AG04449 (cell line): ENCODE results near the gene PCYOX1L.

Experiments used
- CTCF ChIA-PET: fragments of 350-600 bp; formaldehyde crosslinking; extraction: SDS; loops from one replicate; lab custom pipeline; 2021; ENCODE audit warnings: antibody characterized with exemption; lab: Yijun Ruan, JAX
- POLR2A ChIA-PET: fragments of 400-600, 350-600 bp; formaldehyde crosslinking; extraction: SDS; loops from one replicate; lab custom pipeline; 2020; ENCODE audit warnings: antibody characterized with exemption, inconsistent platforms; lab: Yijun Ruan, JAX
- DNase-seq: peaks from one replicate; pipeline ENCODE4 v3.0.0-alpha.2; 2010; ENCODE audit warnings: low read depth, low spot score
- H3K4me3 ChIP-seq: 2 replicates; pipeline ENCODE4 v1.5.1; 2011; ENCODE audit warnings: low read depth, mild to moderate bottlenecking, control low read depth, low read length
- CTCF ChIP-seq: IDR thresholded peaks from one replicate; pipeline ENCODE4 v1.5.1; 2011; ENCODE audit warnings: mild to moderate bottlenecking, moderate library complexity, low read length, control low read depth, inconsistent platforms; ENCODE audit not compliant: insufficient read depth; ENCODE audit errors: missing control alignments

Gene PCYOX1L

GRCh38 chr5:149323210-149323609, 34.6 kb upstream of the PCYOX1L start:
- no peak for DNase-seq
- POLR2A ChIA-PET, result interaction anchor here (0.7 kb wide), 1 partner anchor 85 kb away, joined by 3 read pairs; no protein-coding TSS in a partner anchor
- TF ChIP-seq CTCF, result no peak
- CTCF ChIA-PET, result interaction anchor here (0.6 to 13.3 kb wide), 9 partner anchors 8 to 242 kb away, joined by 3 to 329 read pairs (median 3); partner anchors contain the start of gene GRPEL2
- H3K4me3 ChIP-seq, result no peak overlapping the region

- no peak overlapping the region for H3K4me3 ChIP-seq
- ChIA-PET CTCF (interaction anchor here (1.0 to 13.3 kb wide), 8 partner anchors 9 to 241 kb away, joined by 3 to 329 read pairs (median 3); partner anchors contain the start of gene GRPEL2), POLR2A (interaction anchor here (0.7 kb wide), 1 partner anchor 85 kb away, joined by 3 read pairs; no protein-coding TSS in a partner anchor)
- DNase-seq, result no peak
- TF ChIP-seq CTCF, result no peak
Observed at GRCh38 chr5:149323621-149324205, 34.1 kb upstream of the PCYOX1L start.

- POLR2A ChIA-PET, result interaction anchor here (1.3 kb wide), 1 partner anchor 21 kb away, joined by 6 read pairs; the partner anchor contains the start of gene GRPEL2
- CTCF ChIA-PET, result interaction anchor here (0.6 to 13.3 kb wide), 3 partner anchors 15 to 43 kb away, joined by 3 to 329 read pairs (median 3); no protein-coding TSS in a partner anchor
- H3K4me3 ChIP-seq, result no peak overlapping the region
- DNase-seq, result no peak
- TF ChIP-seq CTCF, result no peak
Observed at GRCh38 chr5:149324641-149325040, 33.2 kb upstream of the PCYOX1L start.

GRCh38 chr5:149325166-149325735, 32.6 kb upstream of the PCYOX1L start:
- CTCF ChIA-PET, result interaction anchor here (0.6 to 13.3 kb wide), 5 partner anchors 8 to 42 kb away, joined by 3 to 329 read pairs (median 3); no protein-coding TSS in a partner anchor
- no peak for DNase-seq
- POLR2A ChIA-PET, result interaction anchor here (1.3 kb wide), 1 partner anchor 20 kb away, joined by 6 read pairs; the partner anchor contains the start of gene GRPEL2
- no peak for TF ChIP-seq CTCF
- H3K4me3 ChIP-seq, result no peak overlapping the region

GRCh38 chr5:149325894-149326293, 32.0 kb upstream of the PCYOX1L start:
- CTCF ChIA-PET, result interaction anchor here (1.2 to 13.3 kb wide), 4 partner anchors 8 to 41 kb away, joined by 3 to 329 read pairs (median 9); no protein-coding TSS in a partner anchor

More at GRCh38 chr5:149325894-149326293, 32.0 kb upstream of the PCYOX1L start:
- POLR2A ChIA-PET, result interaction anchor here (1.3 kb wide), 1 partner anchor 19 kb away, joined by 6 read pairs; the partner anchor contains the start of gene GRPEL2
- no peak for TF ChIP-seq CTCF
- no peak overlapping the region for H3K4me3 ChIP-seq
- no peak for DNase-seq
